Cardiac muscle cell (in vitro differentiated cells and primary cell): ENCODE measurements around the gene USP32. TPM values are rescaled to one million over a fixed set of nuclear protein-coding genes. Genes with fewer than 3 reads are reported as not detected.

Source experiments
- DNase-seq, 2 donors: peaks; one replicate each; pipeline versions ENCODE4 v3.0.0 to v3.0.0-alpha.2; 2010 to 2017; ENCODE audit warnings: low read depth in 1 of 2, low spot score in 1 of 2
- H3K27ac ChIP-seq: fragments of 200-600 bp; sonication (generic); 2 replicates; pipeline ENCODE4 v1.5.1; 2016
- H3K27me3 ChIP-seq: fragments of 200-600 bp; sonication (generic); 2 replicates; pipeline ENCODE4 v1.6.0; 2016; ENCODE audit warnings: control low read depth
- H3K36me3 ChIP-seq: fragments of 200-600 bp; sonication (generic); 2 replicates; pipeline ENCODE4 v1.5.1; 2016; ENCODE audit warnings: control low read depth
- H3K4me1 ChIP-seq: fragments of 200-600 bp; sonication (generic); 2 replicates; pipeline ENCODE4 v1.8.1; 2017; ENCODE audit warnings: low read depth, mild to moderate bottlenecking, mixed run types
- H3K4me3 ChIP-seq: fragments of 200-600 bp; sonication (generic); 2 replicates; pipeline ENCODE4 v1.5.1; 2016; ENCODE audit warnings: mild to moderate bottlenecking
- H3K9me3 ChIP-seq: fragments of 200-600 bp; sonication (generic); 2 replicates; pipeline ENCODE4 v1.5.1; 2017; ENCODE audit warnings: low read depth, mild to moderate bottlenecking, control low read depth
- CTCF ChIP-seq: IDR thresholded peaks from 2 replicates; pipeline ENCODE4 v1.5.1; 2012; ENCODE audit warnings: low read depth, mild to moderate bottlenecking, low read length
- polyA plus RNA-seq: library from polyadenylated mRNA; unstranded; fragments of >200 nt; fragmentation: Nextera tagmentation; extraction: Ambion mirVana; gene quantifications from 2 replicates; pipeline ENCODE4 v1.2.1, GENCODE V29; 2016
- total RNA-seq: library from RNA; depleted of rRNA; stranded (reverse); fragments of >200 nt; gene quantifications from 2 replicates; pipeline ENCODE4 v1.2.3, GENCODE V29; 2016

USP32 gene
- total and polyA plus RNA-seq, 2 experiments from 2014 or later = 19.7 to 32.2 TPM

- TF ChIP-seq CTCF = no peak
- no peak for DNase-seq
- Histone ChIP-seq H3K27me3 (no peaks in the 10 kb centered on the region), H3K4me3 (no peak overlapping the region), H3K36me3 (peaks cover 6% of the 10 kb centered on the region), H3K4me1 (peaks cover 10% of the 10 kb centered on the region), H3K9me3 (no peaks in the 10 kb centered on the region), H3K27ac (no peak overlapping the region)
Observed at GRCh38 chr17:60296177-60296576, 95.8 kb downstream of the USP32 start.

GRCh38 chr17:60293580-60294335 lies 98.2 kb downstream of the USP32 start:
- Histone ChIP-seq H3K36me3 (peaks cover 6% of the 10 kb centered on the region), H3K9me3 (no peaks in the 10 kb centered on the region), H3K27me3 (no peaks in the 10 kb centered on the region), H3K4me1 (peaks cover 10% of the 10 kb centered on the region), H3K27ac (no peak overlapping the region), H3K4me3 (no peak overlapping the region)
- no peak for DNase-seq
- no peak for TF ChIP-seq CTCF

GRCh38 chr17:60292697-60293096 lies 99.2 kb downstream of the USP32 start:
- Histone ChIP-seq H3K4me1 (peaks cover 4% of the 10 kb centered on the region), H3K9me3 (no peaks in the 10 kb centered on the region), H3K27me3 (no peaks in the 10 kb centered on the region), H3K36me3 (peaks cover 6% of the 10 kb centered on the region), H3K4me3 (no peak overlapping the region), H3K27ac (no peak overlapping the region)
- DNase-seq = no peak
- TF ChIP-seq CTCF = no peak

GRCh38 chr17:60284709-60285108 lies 107.2 kb downstream of the USP32 start:
- TF ChIP-seq CTCF = no peak
- no peaks in the 10 kb centered on the region for H3K4me1 ChIP-seq
- no peak overlapping the region for H3K4me3 ChIP-seq
- peaks cover 5% of the 10 kb centered on the region for H3K36me3 ChIP-seq
- no peaks in the 10 kb centered on the region for H3K27me3 ChIP-seq
- no peaks in the 10 kb centered on the region for H3K9me3 ChIP-seq
- H3K27ac ChIP-seq = no peak overlapping the region
- no peak for DNase-seq

GRCh38 chr17:60283816-60284215 lies 108.1 kb downstream of the USP32 start:
- TF ChIP-seq CTCF = no peak
- Histone ChIP-seq H3K27ac (no peak overlapping the region), H3K9me3 (no peaks in the 10 kb centered on the region), H3K4me1 (no peaks in the 10 kb centered on the region), H3K27me3 (no peaks in the 10 kb centered on the region), H3K36me3 (peaks cover 5% of the 10 kb centered on the region), H3K4me3 (no peak overlapping the region)
- no peak for DNase-seq

- H3K27ac ChIP-seq = no peak overlapping the region
Observed at GRCh38 chr17:60280673-60281072, 111.3 kb downstream of the USP32 start.

More at GRCh38 chr17:60280673-60281072, 111.3 kb downstream of the USP32 start:
- H3K27me3 ChIP-seq = no peaks in the 10 kb centered on the region
- H3K4me1 ChIP-seq = no peaks in the 10 kb centered on the region
- peaks cover 2% of the 10 kb centered on the region for H3K36me3 ChIP-seq
- no peak for DNase-seq
- no peaks in the 10 kb centered on the region for H3K9me3 ChIP-seq
- H3K4me3 ChIP-seq = no peak overlapping the region
- no peak for TF ChIP-seq CTCF
